Neuronal stem cell (in vitro differentiated cells): Measurements from ENCODE around the gene JAG2.
A peak's percentile ranks its signal among the peaks of the same experiment; 100 is the strongest.

Source experiments
- DNase-seq: peaks from one replicate; pipeline ENCODE4 v3.0.0-alpha.2; 2013; ENCODE audit warnings: low spot score
- H2AFZ ChIP-seq: one replicate; pipeline ENCODE4 v1.6.1; 2013; ENCODE audit warnings: mild to moderate bottlenecking, low read length, inconsistent platforms
- H2AK5ac ChIP-seq: 2 replicates; pipeline ENCODE4 v1.6.1; 2013; ENCODE audit warnings: low read depth, mild to moderate bottlenecking, inconsistent platforms, low read length, moderate library complexity, mixed read lengths
- H2BK120ac ChIP-seq: 2 replicates; pipeline ENCODE4 v1.6.1; 2013; ENCODE audit warnings: low read depth, mild to moderate bottlenecking, inconsistent platforms, low read length, moderate library complexity, mixed read lengths
- H2BK12ac ChIP-seq: one replicate; pipeline ENCODE4 v1.6.1; 2013; ENCODE audit warnings: low read length, inconsistent platforms
- H2BK15ac ChIP-seq: 2 replicates; pipeline ENCODE4 v1.6.1; 2013; ENCODE audit warnings: mild to moderate bottlenecking, low read length, inconsistent platforms, mixed read lengths
- H2BK5ac ChIP-seq: one replicate; pipeline ENCODE4 v1.6.1; 2013; ENCODE audit warnings: inconsistent platforms, mild to moderate bottlenecking, low read length, moderate library complexity
- H3K14ac ChIP-seq: one replicate; pipeline ENCODE4 v1.6.1; 2013; ENCODE audit warnings: low read length, inconsistent platforms
- H3K18ac ChIP-seq: 2 replicates; pipeline ENCODE4 v1.6.1; 2013; ENCODE audit warnings: low read length, inconsistent platforms
- H3K23ac ChIP-seq: 2 replicates; pipeline ENCODE4 v1.6.1; 2013; ENCODE audit warnings: low read depth, mild to moderate bottlenecking, mixed read lengths, low read length, inconsistent platforms; ENCODE audit not compliant: poor library complexity
- H3K27ac ChIP-seq: replicated peaks from 3 replicates; pipeline ENCODE4 v1.5.1; 2013; ENCODE audit warnings: low read length, inconsistent platforms
- H3K27me3 ChIP-seq, 3 experiments: 2 replicates each; pipeline ENCODE4 v1.6.1; 2013; ENCODE audit warnings: low read length in 3 of 3, mild to moderate bottlenecking in 2 of 3, inconsistent platforms in 1 of 3, low read depth in 1 of 3, mixed read lengths in 1 of 3, moderate library complexity in 1 of 3; ENCODE audit not compliant: control insufficient read depth in 3 of 3, insufficient read depth in 3 of 3
- H3K36me3 ChIP-seq, 2 donors: replicated peaks in 1 of 2; 2 replicates each; pipeline ENCODE4 v1.6.1; 2013; ENCODE audit warnings: low read length in 2 of 2; ENCODE audit not compliant: control insufficient read depth in 2 of 2, insufficient read depth in 2 of 2
- H3K4ac ChIP-seq: 2 replicates; pipeline ENCODE4 v1.6.1; 2013; ENCODE audit warnings: inconsistent platforms, mild to moderate bottlenecking, low read length, moderate library complexity
- H3K4me1 ChIP-seq, 2 donors: 1 replicate in 1 of 2; 2 replicates in 1 of 2; pipeline ENCODE4 v1.6.1; 2013; ENCODE audit warnings: low read length in 2 of 2, low read depth in 1 of 2; ENCODE audit not compliant: control insufficient read depth in 2 of 2, insufficient read depth in 1 of 2
- H3K4me2 ChIP-seq: one replicate; pipeline ENCODE4 v1.6.1; 2013; ENCODE audit warnings: mild to moderate bottlenecking, low read length, inconsistent platforms; ENCODE audit not compliant: insufficient read depth, poor library complexity, severe bottlenecking
- H3K4me3 ChIP-seq, 2 donors: 2 replicates each; pipeline ENCODE4 v1.5.1; 2013; ENCODE audit warnings: low read length in 2 of 2, mild to moderate bottlenecking in 2 of 2, inconsistent platforms in 1 of 2, moderate library complexity in 1 of 2
- H3K79me1 ChIP-seq: one replicate; pipeline ENCODE4 v1.6.1; 2013; ENCODE audit warnings: low read depth, mild to moderate bottlenecking, inconsistent platforms, low read length, moderate library complexity
- H3K9ac ChIP-seq: one replicate; pipeline ENCODE4 v1.6.1; 2013; ENCODE audit warnings: mild to moderate bottlenecking, low read depth, low read length, inconsistent platforms; ENCODE audit not compliant: poor library complexity
- H3K9me3 ChIP-seq, 2 donors: replicated peaks in 1 of 2; 2 replicates each; pipeline versions ENCODE3 to v1.6.1; 2013; ENCODE audit warnings: low read length in 2 of 2, mild to moderate bottlenecking in 2 of 2, inconsistent platforms in 1 of 2, low read depth in 1 of 2, mixed read lengths in 1 of 2, moderate library complexity in 1 of 2; ENCODE audit not compliant: control insufficient read depth in 2 of 2, insufficient read depth in 1 of 2
- H4K8ac ChIP-seq: one replicate; pipeline ENCODE4 v1.6.1; 2013; ENCODE audit warnings: low read depth, mild to moderate bottlenecking, inconsistent platforms, low read length, moderate library complexity
- H4K91ac ChIP-seq: one replicate; pipeline ENCODE4 v1.6.1; 2013; ENCODE audit warnings: low read length, low read depth, mild to moderate bottlenecking, inconsistent platforms; ENCODE audit not compliant: poor library complexity
- WGBS, 2 donors: extraction: QIAGEN DNeasy Blood & Tissue Kit; methylation state at CpG; one replicate each; pipeline ENCODE4 v1.1.7; 2013; ENCODE audit warnings: missing lambda C conversion rate in 2 of 2, mixed read lengths in 1 of 2; ENCODE audit not compliant: insufficient read length in 2 of 2, insufficient replicate concordance in 1 of 2; ENCODE audit errors: extremely low coverage in 2 of 2; 5-methylcytosine and 5-hydroxymethylcytosine counted together

JAG2 gene

DNA sequence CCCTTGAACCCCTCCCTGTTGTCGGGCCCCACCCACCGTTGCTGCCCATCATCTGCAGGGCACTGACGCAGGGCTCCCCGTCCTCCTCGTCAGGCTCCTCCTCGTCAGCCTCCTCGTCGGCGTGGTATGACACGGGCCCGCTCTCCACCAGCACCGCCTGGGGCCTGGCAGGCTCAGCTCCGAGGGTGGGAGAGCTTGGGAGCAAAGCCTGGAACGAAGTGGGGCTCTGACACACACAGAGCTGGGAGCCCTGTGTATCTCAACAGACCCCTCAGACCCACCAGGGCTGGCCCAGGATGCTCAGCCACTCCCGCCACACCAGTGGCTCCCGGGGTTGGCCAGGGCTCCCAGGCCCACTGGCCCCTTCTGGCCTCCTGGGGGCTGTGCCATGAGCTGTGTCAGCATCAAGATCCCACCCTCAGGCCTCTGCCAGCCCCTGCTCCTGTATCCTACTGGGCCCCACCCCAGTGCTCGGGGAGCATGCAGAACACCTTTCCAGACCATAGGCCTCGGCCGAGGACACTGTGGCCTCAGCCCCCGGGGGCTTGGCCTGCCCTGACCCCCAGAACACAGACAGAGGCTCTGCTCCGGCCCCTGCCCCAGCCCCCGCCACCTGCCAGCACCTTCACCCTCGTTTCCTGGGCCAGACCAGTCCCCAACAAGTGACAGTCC, 42.6 kb upstream of the JAG2 start:
- WGBS, 2 donors, result no CpG with 5 or more reads among the region's 23 CpGs
- H2AK5ac ChIP-seq, result no peak overlapping the region
- H3K36me3 ChIP-seq, result peaks cover 17% of the 10 kb centered on the region in 2 donors

GRCh38 chr14:105210266-105211025, 41.9 kb upstream of the JAG2 start:
- Histone ChIP-seq H3K18ac (no peak overlapping the region), H3K14ac (no peak overlapping the region), H3K4me2 (no peak overlapping the region), H2BK5ac (no peak overlapping the region), H3K27me3 (no peaks in the 10 kb centered on the region), H3K4me3 (no peak overlapping the region), H3K23ac (no peak overlapping the region), H3K9me3 (peaks cover 0 to 4% of the 10 kb centered on the region in 2 donors), H2AK5ac (no peak overlapping the region), H2BK120ac (no peak overlapping the region), H3K9ac (no peak overlapping the region), H3K79me1 (peaks cover 11% of the 10 kb centered on the region), H2BK15ac (no peak overlapping the region), H4K91ac (no peak overlapping the region), H3K27ac (no peak overlapping the region), H2AFZ (no peak overlapping the region), H3K36me3 (peaks cover 13 to 16% of the 10 kb centered on the region in 2 donors), H3K4ac (no peak overlapping the region), H4K8ac (no peak overlapping the region), H2BK12ac (no peak overlapping the region), H3K4me1 (no peaks in the 10 kb centered on the region)
- whole genome bisulfite sequencing, 2 donors, result no CpG with 5 or more reads among the region's 30 CpGs
- DNase-seq, result no peak

More for the DNA sequence above, 42.6 kb upstream of the JAG2 start:
- Histone ChIP-seq H3K27me3 (no peaks in the 10 kb centered on the region), H3K79me1 (peaks cover 12% of the 10 kb centered on the region), H2BK12ac (no peak overlapping the region), H2BK15ac (no peak overlapping the region), H3K14ac (peak overlapping the region; percentile 71), H4K91ac (no peak overlapping the region), H2AFZ (no peak overlapping the region), H2BK120ac (no peak overlapping the region), H3K4me3 (no peak overlapping the region), H3K4ac (no peak overlapping the region), H2BK5ac (peak overlapping the region; percentile 75), H3K9me3 (peaks cover 0 to 8% of the 10 kb centered on the region in 2 donors), H3K9ac (peak overlapping the region; percentile 44), H3K4me1 (no peaks in the 10 kb centered on the region), H3K23ac (peak overlapping the region; percentile 55), H3K27ac (no peak overlapping the region), H3K18ac (peak overlapping the region; percentile 11), H3K4me2 (no peak overlapping the region), H4K8ac (no peak overlapping the region)
- DNase-seq, result no peak

DNA sequence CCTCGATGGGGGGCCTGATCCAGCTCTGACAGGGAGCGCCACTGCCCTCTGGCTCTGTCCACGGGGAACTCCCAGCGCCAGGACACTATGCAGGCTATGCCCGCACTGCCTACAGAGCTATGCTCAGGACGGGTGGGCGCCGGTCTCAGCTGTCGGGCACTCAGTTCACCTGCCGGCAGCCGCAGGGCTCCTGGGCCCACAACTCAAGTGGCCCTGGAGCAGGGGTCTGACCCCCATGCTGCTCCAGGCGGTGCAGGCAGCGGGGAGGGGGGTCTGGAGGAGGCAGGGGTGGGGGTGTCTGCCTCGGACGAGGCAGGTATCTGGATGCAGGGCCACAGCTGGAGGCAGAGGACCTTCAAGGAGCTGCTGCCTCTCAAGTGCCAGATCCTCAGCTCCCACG, 41.1 kb upstream of the JAG2 start:
- peaks cover 7% of the 10 kb centered on the region for H3K79me1 ChIP-seq
- H4K91ac ChIP-seq, result no peak overlapping the region
- no peaks in the 10 kb centered on the region for H3K4me1 ChIP-seq
- peaks cover 7 to 16% of the 10 kb centered on the region in 2 donors for H3K36me3 ChIP-seq
- no peak overlapping the region for H3K4me2 ChIP-seq
- WGBS, 2 donors, result no CpG with 5 or more reads among the region's 16 CpGs
- H2AK5ac ChIP-seq, result no peak overlapping the region
- no peak overlapping the region for H2BK5ac ChIP-seq
- no peak overlapping the region for H2BK12ac ChIP-seq
- H2BK120ac ChIP-seq, result no peak overlapping the region
- no peak overlapping the region for H2BK15ac ChIP-seq
- H3K27ac ChIP-seq, result no peak overlapping the region
- no peaks in the 10 kb centered on the region for H3K9me3 ChIP-seq
- H3K27me3 ChIP-seq, result no peaks in the 10 kb centered on the region
- H3K14ac ChIP-seq, result peak overlapping the region; percentile 71
- H3K23ac ChIP-seq, result no peak overlapping the region
- no peak overlapping the region for H3K9ac ChIP-seq
- peak overlapping the region; percentile 65 for H4K8ac ChIP-seq
- H3K4me3 ChIP-seq, result peak overlapping the region in 1 of 2 donors; percentile 16
- no peak overlapping the region for H3K4ac ChIP-seq
- no peak for DNase-seq
- H3K18ac ChIP-seq, result no peak overlapping the region
- no peak overlapping the region for H2AFZ ChIP-seq

DNA sequence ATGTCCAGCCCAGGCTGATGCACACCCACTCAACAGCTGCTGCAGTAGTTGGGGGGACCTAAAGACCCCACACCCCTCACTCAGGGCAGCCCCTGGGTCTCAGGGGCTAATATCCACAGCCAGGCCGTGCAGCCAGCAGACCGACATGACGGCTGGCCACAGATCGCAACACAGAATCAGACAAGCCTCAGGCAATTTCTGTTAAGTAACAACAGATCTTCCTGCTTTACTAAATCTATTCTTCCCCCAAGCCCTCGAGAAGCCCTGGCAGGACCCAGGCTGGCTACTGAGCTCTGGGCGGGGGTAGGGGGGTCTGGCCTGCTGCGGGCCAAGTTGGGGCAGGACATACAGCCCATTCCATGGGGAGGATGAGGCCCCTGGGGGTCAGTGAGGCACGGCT, 40.5 kb upstream of the JAG2 start:
- WGBS, 2 donors, result no CpG with 5 or more reads among the region's 8 CpGs
- no peak for DNase-seq
- peaks cover 0 to 2% of the 10 kb centered on the region in 2 donors for H3K9me3 ChIP-seq

More for the DNA sequence above, 40.5 kb upstream of the JAG2 start:
- H3K79me1 ChIP-seq, result peaks cover 7% of the 10 kb centered on the region
- no peak overlapping the region for H2AFZ ChIP-seq
- H4K91ac ChIP-seq, result no peak overlapping the region
- H3K23ac ChIP-seq, result no peak overlapping the region
- H4K8ac ChIP-seq, result peak overlapping the region; percentile 65
- H3K27me3 ChIP-seq, result no peaks in the 10 kb centered on the region
- peak overlapping the region; percentile 6 for H3K14ac ChIP-seq
- H3K4me3 ChIP-seq, result no peak overlapping the region
- no peak overlapping the region for H2BK15ac ChIP-seq
- H3K18ac ChIP-seq, result no peak overlapping the region
- no peak overlapping the region for H3K4me2 ChIP-seq
- H3K27ac ChIP-seq, result no peak overlapping the region
- H2BK12ac ChIP-seq, result no peak overlapping the region
- no peak overlapping the region for H2AK5ac ChIP-seq
- H3K4me1 ChIP-seq, result no peaks in the 10 kb centered on the region
- no peak overlapping the region for H3K4ac ChIP-seq
- no peak overlapping the region for H3K9ac ChIP-seq
- H2BK120ac ChIP-seq, result no peak overlapping the region
- H2BK5ac ChIP-seq, result no peak overlapping the region
- peaks cover 6 to 16% of the 10 kb centered on the region in 2 donors for H3K36me3 ChIP-seq
